Brain microvascular endothelial cell (primary cell): ENCODE measurements around the gene NR1I3.

Source experiments
- DNase-seq: peaks from one replicate; pipeline ENCODE4 v3.0.0-alpha.2; 2020
- H3K27ac ChIP-seq: fragments of 250-450 bp; sonication (Bioruptor Pico); 2 replicates; pipeline ENCODE4 v1.5.1; 2020; ENCODE audit warnings: mild to moderate bottlenecking, moderate library complexity
- H3K27me3 ChIP-seq: fragments of 250-450 bp; sonication (Bioruptor Pico); replicated peaks from 2 replicates; pipeline ENCODE4 v1.5.1; 2020; ENCODE audit warnings: mild to moderate bottlenecking
- H3K36me3 ChIP-seq: fragments of 250-450 bp; sonication (Bioruptor Pico); replicated peaks from 2 replicates; pipeline ENCODE4 v1.5.1; 2020; ENCODE audit warnings: mild to moderate bottlenecking
- H3K4me3 ChIP-seq: 2 replicates; pipeline ENCODE4 v1.5.1; 2011; ENCODE audit warnings: low read depth, mild to moderate bottlenecking, control low read depth, low read length, moderate library complexity
- CTCF ChIP-seq: IDR thresholded peaks from 2 replicates; pipeline ENCODE4 v1.5.1; 2011; ENCODE audit warnings: low read depth, mild to moderate bottlenecking, moderate library complexity, low read length, control low read depth, inconsistent platforms; ENCODE audit errors: missing control alignments
- in situ Hi-C: cut with HindIII; loops from 2 replicates; pipeline ENCODE4 v1.10.0; 2017; ENCODE audit warnings: low sequenced_read_pairs, low pct_ligation_motif_present

The NR1I3 gene

DNA sequence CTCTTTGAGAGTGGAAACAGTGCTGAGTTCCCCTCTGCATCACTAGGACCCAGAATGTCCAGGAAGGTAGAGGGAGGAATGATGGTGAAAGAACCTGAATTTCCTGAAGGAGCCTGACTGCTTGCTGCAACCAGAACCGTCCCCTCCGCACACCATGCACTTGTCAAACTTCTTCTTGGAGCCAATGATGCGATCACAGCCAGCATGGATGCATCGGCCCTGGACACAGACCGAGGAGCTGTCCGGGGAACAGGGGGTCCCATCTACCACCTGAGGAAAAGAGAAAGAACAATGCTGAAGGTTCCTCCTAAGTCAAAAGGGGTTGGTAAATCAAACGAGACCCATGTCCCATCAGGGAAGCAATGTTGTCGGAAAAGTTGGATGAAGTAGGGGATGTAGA lies 46.0 kb downstream of the NR1I3 start:
- no peak overlapping the region for H3K27ac ChIP-seq
- no peak for TF ChIP-seq CTCF
- in situ Hi-C loops, result no loop called here
- DNase-seq, result no peak
- no peaks in the 10 kb centered on the region for H3K36me3 ChIP-seq
- H3K27me3 ChIP-seq, result no peaks in the 10 kb centered on the region
- H3K4me3 ChIP-seq, result no peak overlapping the region

DNA sequence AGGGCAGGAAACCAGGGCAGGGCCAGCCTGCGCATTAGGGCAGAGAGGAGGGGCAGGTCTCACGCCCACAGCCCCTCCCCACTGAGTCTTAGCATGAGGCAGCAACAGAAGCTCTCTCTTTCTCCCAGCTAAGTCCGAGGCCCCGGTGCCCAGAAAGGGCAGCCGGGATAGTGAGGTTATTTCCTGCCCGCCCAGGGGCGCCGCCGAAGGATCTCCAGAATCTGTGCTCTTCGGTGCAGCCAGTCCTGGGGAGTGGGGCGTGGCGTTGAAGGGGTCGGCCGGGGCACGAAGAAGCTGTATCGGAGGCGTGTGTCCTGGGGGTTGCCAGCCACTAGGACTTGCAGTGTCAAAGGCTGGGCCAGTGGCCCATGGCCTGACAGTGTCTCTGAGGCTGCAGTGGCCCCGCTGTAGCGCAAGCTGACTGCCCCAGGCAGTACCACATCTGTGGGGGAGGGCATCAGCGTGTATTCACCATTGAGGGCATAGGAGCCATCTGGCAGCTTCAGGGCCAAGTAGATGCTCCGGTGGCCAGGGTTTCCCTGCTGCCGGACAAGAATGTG lies 47.0 kb downstream of the NR1I3 start:
- Histone ChIP-seq H3K36me3 (no peaks in the 10 kb centered on the region), H3K27ac (no peak overlapping the region), H3K27me3 (no peaks in the 10 kb centered on the region), H3K4me3 (no peak overlapping the region)
- in situ Hi-C loops, result no loop called here
- no peak for DNase-seq
- no peak for TF ChIP-seq CTCF

GRCh38 chr1:161189036-161189435 lies 49.0 kb downstream of the NR1I3 start:
- Histone ChIP-seq H3K4me3 (no peak overlapping the region), H3K36me3 (no peaks in the 10 kb centered on the region), H3K27me3 (no peaks in the 10 kb centered on the region), H3K27ac (no peak overlapping the region)
- TF ChIP-seq CTCF, result no peak
- in situ Hi-C loops, result no loop called here
- DNase-seq, result no peak

- Histone ChIP-seq H3K27me3 (no peaks in the 10 kb centered on the region), H3K36me3 (no peaks in the 10 kb centered on the region), H3K4me3 (no peak overlapping the region), H3K27ac (no peak overlapping the region)
- TF ChIP-seq CTCF, result no peak
- in situ Hi-C loops, result no loop called here
- DNase-seq, result no peak
Observed at GRCh38 chr1:161188381-161188780, 49.6 kb downstream of the NR1I3 start.

GRCh38 chr1:161187311-161187710 lies 50.7 kb downstream of the NR1I3 start:
- DNase-seq, result no peak
- H3K27ac ChIP-seq, result no peak overlapping the region
- H3K36me3 ChIP-seq, result no peaks in the 10 kb centered on the region
- no peaks in the 10 kb centered on the region for H3K27me3 ChIP-seq
- no peak for TF ChIP-seq CTCF
- in situ Hi-C loops, result no loop called here
- H3K4me3 ChIP-seq, result no peak overlapping the region

- in situ Hi-C loops, result no loop called here
- no peak overlapping the region for H3K4me3 ChIP-seq
- no peaks in the 10 kb centered on the region for H3K27me3 ChIP-seq
- no peak overlapping the region for H3K27ac ChIP-seq
- no peaks in the 10 kb centered on the region for H3K36me3 ChIP-seq
- no peak for TF ChIP-seq CTCF
- DNase-seq, result no peak
Observed at GRCh38 chr1:161185732-161186311, 52.2 kb downstream of the NR1I3 start.
